HEK293 (cell line): ENCODE data around the gene CS.
"Not testable (repeated sequence)": the region's sequence is repeated elsewhere in the genome, so short reads cannot be mapped to it uniquely, and the experiment has no call there.

Source experiments
- CTCF ChIA-PET: fragments of 350-600 bp; formaldehyde crosslinking; extraction: SDS; loops from one replicate; lab custom pipeline; 2021; ENCODE audit warnings: antibody characterized with exemption; lab: Yijun Ruan, JAX
- POLR2A ChIA-PET: fragments of 300-600 bp; formaldehyde crosslinking; extraction: SDS; loops from one replicate; lab custom pipeline; 2020; ENCODE audit warnings: antibody characterized with exemption, inconsistent platforms; lab: Yijun Ruan, JAX
- H3K27ac ChIP-seq: fragments of 200-500 bp; sonication (Bioruptor generic); 2 replicates; pipeline ENCODE4 v1.5.1; 2014; ENCODE audit warnings: low read depth, low read length, control low read depth, inconsistent platforms; ENCODE audit errors: extremely low read depth
- H3K36me3 ChIP-seq, 2 experiments: fragments of 200-500 bp in 1 of 2; sonication (Bioruptor generic) in 1 of 2; 1 replicate in 1 of 2; 2 replicates in 1 of 2; pipeline ENCODE4 v1.5.1; 2014 to 2017; ENCODE audit warnings: inconsistent platforms in 2 of 2, low read length in 2 of 2; ENCODE audit not compliant: control insufficient read depth in 2 of 2, insufficient read depth in 1 of 2
- H3K4me1 ChIP-seq: fragments of 200-500 bp; sonication (Bioruptor generic); 2 replicates; pipeline ENCODE4 v1.5.1; 2014; ENCODE audit warnings: mild to moderate bottlenecking, low read length, inconsistent platforms; ENCODE audit not compliant: control insufficient read depth, insufficient read depth
- H3K4me3 ChIP-seq: 2 replicates; pipeline ENCODE4 v1.5.1; 2011; ENCODE audit warnings: low read depth, mild to moderate bottlenecking, control low read depth, low read length, moderate library complexity
- H3K9me3 ChIP-seq: fragments of 200-500 bp; sonication (Bioruptor generic); 2 replicates; pipeline ENCODE4 v1.5.1; 2014; ENCODE audit warnings: low read depth, low read length, inconsistent platforms; ENCODE audit not compliant: control insufficient read depth, insufficient read depth
- KLF1 ChIP-seq: fragments of 450-650 bp; formaldehyde crosslinking; IDR thresholded peaks from 2 replicates; pipeline ENCODE4 v1.5.1; 2016; ENCODE audit warnings: missing biosample characterization, missing genetic modification characterization
- KLF7 ChIP-seq: fragments of 450-650 bp; formaldehyde crosslinking; IDR thresholded peaks from 2 replicates; pipeline ENCODE4 v1.5.1; 2016; ENCODE audit warnings: missing biosample characterization, missing genetic modification characterization, borderline replicate concordance
- RBAK ChIP-seq: fragments of 450-650 bp; formaldehyde crosslinking; IDR thresholded peaks from 2 replicates; pipeline ENCODE4 v1.5.1; 2016; ENCODE audit warnings: missing biosample characterization, missing genetic modification characterization
- TRIM28 ChIP-seq: IDR thresholded peaks from 2 replicates; pipeline ENCODE4 v1.6.1; 2011; ENCODE audit warnings: low read length, control low read depth, borderline replicate concordance
- ZFP3 ChIP-seq: fragments of 450-650 bp; formaldehyde crosslinking; IDR thresholded peaks from 2 replicates; pipeline ENCODE4 v1.5.1; 2016; ENCODE audit warnings: low read depth, missing biosample characterization, missing genetic modification characterization
- ZFP69B ChIP-seq: fragments of 450-650 bp; formaldehyde crosslinking; IDR thresholded peaks from 2 replicates; pipeline ENCODE4 v1.5.1; 2016; ENCODE audit warnings: missing biosample characterization, missing genetic modification characterization
- ZNF121 ChIP-seq: fragments of 450-650 bp; formaldehyde crosslinking; IDR thresholded peaks from 2 replicates; pipeline ENCODE4 v1.5.1; 2016; ENCODE audit warnings: missing biosample characterization, missing genetic modification characterization
- ZNF366 ChIP-seq: fragments of 450-650 bp; formaldehyde crosslinking; conservative IDR thresholded peaks from 2 replicates; pipeline ENCODE4 v1.5.1; 2016; ENCODE audit warnings: missing biosample characterization, missing genetic modification characterization
- ZNF529 ChIP-seq: fragments of 450-650 bp; formaldehyde crosslinking; IDR thresholded peaks from 2 replicates; pipeline ENCODE4 v1.5.1; 2017; ENCODE audit warnings: missing genetic modification characterization, missing biosample characterization; ENCODE audit not compliant: insufficient replicate concordance
- ZNF571 ChIP-seq: fragments of 450-650 bp; formaldehyde crosslinking; IDR thresholded peaks from 2 replicates; pipeline ENCODE4 v1.5.0; 2017; ENCODE audit warnings: missing biosample characterization, missing genetic modification characterization
- ZNF747 ChIP-seq: fragments of 450-650 bp; formaldehyde crosslinking; IDR thresholded peaks from 2 replicates; pipeline ENCODE4 v1.5.1; 2016; ENCODE audit warnings: missing biosample characterization, missing genetic modification characterization
- ZNF792 ChIP-seq: fragments of 450-650 bp; formaldehyde crosslinking; IDR thresholded peaks from 2 replicates; pipeline ENCODE4 v1.5.1; 2016; ENCODE audit warnings: missing biosample characterization, missing genetic modification characterization
- TF ChIP-seq, protein P1 (sequence below): fragments of 450-650 bp; formaldehyde crosslinking; IDR thresholded peaks from 2 replicates; pipeline ENCODE4 v1.5.1; 2016; ENCODE audit warnings: missing biosample characterization, missing genetic modification characterization
- TF ChIP-seq, protein P2 (sequence below): fragments of 450-650 bp; formaldehyde crosslinking; IDR thresholded peaks from 2 replicates; pipeline ENCODE4 v1.5.1; 2016; ENCODE audit warnings: missing biosample characterization, missing genetic modification characterization
- TF ChIP-seq, protein P3 (sequence below): fragments of 450-650 bp; formaldehyde crosslinking; IDR thresholded peaks from 2 replicates; pipeline ENCODE4 v1.5.1; 2016; ENCODE audit warnings: missing biosample characterization, missing genetic modification characterization
- TF ChIP-seq, protein P4 (sequence below): fragments of 450-650 bp; formaldehyde crosslinking; IDR thresholded peaks from 2 replicates; pipeline ENCODE4 v1.5.1; 2016; ENCODE audit warnings: missing biosample characterization, missing genetic modification characterization
- TF ChIP-seq, protein P5 (sequence below): fragments of 450-650 bp; formaldehyde crosslinking; IDR thresholded peaks from 2 replicates; pipeline ENCODE4 v1.5.1; 2016; ENCODE audit warnings: missing biosample characterization, missing genetic modification characterization
- TF ChIP-seq, protein P6 (sequence below): fragments of 450-650 bp; formaldehyde crosslinking; IDR thresholded peaks from 2 replicates; pipeline ENCODE4; 2016; ENCODE audit warnings: missing biosample characterization, missing genetic modification characterization

Gene CS

DNA sequence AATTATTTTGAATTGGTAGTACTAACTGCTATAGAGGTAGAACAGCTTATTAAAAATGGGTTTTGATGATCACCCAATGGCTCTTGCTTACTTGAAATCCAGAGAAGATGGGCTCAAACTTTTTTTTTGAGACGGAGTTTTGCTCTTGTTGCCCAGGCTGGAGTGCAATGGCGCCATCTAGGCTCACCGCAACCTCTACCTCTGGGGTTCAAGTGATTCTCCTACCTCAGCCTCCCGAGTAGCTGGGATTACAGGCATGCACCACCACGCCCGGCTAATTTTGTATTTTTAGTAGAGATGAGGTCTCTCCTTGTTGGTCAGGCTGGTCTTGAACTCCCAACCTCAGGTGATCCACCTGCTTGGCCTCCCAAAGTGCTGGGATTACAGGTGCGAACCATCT lies 37.2 kb downstream of the CS start:
- TF ChIP-seq, protein P1, sequence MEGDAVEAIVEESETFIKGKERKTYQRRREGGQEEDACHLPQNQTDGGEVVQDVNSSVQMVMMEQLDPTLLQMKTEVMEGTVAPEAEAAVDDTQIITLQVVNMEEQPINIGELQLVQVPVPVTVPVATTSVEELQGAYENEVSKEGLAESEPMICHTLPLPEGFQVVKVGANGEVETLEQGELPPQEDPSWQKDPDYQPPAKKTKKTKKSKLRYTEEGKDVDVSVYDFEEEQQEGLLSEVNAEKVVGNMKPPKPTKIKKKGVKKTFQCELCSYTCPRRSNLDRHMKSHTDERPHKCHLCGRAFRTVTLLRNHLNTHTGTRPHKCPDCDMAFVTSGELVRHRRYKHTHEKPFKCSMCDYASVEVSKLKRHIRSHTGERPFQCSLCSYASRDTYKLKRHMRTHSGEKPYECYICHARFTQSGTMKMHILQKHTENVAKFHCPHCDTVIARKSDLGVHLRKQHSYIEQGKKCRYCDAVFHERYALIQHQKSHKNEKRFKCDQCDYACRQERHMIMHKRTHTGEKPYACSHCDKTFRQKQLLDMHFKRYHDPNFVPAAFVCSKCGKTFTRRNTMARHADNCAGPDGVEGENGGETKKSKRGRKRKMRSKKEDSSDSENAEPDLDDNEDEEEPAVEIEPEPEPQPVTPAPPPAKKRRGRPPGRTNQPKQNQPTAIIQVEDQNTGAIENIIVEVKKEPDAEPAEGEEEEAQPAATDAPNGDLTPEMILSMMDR (tag by site-specific recombination) = 0 out of 2 replicates have a peak, but pooled peaks have one; percentile 38
- TF ChIP-seq, protein P2, sequence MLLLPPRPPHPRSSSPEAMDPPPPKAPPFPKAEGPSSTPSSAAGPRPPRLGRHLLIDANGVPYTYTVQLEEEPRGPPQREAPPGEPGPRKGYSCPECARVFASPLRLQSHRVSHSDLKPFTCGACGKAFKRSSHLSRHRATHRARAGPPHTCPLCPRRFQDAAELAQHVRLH (tag by site-specific recombination) = peak; percentile 61; the same call in 1 of the 2 replicates
- TF ChIP-seq, all 188 proteins: peak for 2; not testable (repeated sequence) for 186
- not testable (repeated sequence) for H3K27ac ChIP-seq, H3K36me3 ChIP-seq, H3K4me3 ChIP-seq, H3K9me3 ChIP-seq, H3K4me1 ChIP-seq
- ChIA-PET CTCF (interaction anchor here (0.7 to 1.3 kb wide), 7 partner anchors 12 to 143 kb away, joined by 3 read pairs; partner anchors contain the start of gene RNF41), POLR2A (interaction anchor here (0.6 kb wide), 1 partner anchor 25 kb away, joined by 6 read pairs; no protein-coding TSS in a partner anchor)

DNA sequence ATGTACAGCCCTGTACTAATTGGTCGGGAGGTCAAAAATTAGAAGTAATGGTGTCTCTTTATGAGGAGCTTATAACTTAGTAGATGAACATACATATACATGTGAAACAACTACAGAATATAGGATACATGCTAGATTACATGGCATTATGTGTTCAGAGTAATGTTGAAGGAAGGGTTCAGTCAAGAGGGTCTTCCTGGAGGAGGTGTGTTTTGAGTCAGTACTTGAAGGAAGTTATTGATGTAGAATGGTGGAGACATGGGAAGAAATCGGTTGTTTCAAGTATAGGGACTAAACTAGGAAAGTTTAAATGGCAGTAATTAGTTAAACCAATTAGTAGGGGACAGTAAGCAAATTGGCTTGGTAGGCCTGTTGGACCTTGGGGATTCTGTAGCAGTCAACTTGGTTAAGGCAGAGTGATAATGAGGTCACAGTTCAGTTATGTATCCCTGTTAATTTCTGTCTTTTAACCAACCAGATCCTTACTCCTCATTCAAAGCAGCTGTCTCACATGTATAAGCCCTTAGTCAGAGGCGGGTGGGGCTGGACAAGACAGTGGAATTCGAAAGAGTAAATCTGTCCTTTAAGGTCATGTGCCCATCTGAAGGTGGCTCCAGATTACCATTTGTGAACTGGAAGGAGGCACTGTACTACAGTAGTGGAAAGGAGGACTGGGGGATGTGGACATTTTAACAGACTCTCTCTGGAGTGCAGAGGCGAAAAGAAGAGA lies 38.5 kb downstream of the CS start:
- Histone ChIP-seq H3K36me3 (peaks cover 0 to 5% of the 10 kb centered on the region in 2 experiments; a peak in 1 of 3 replicates), H3K4me1 (peaks cover 8% of the 10 kb centered on the region), H3K9me3 (no peaks in the 10 kb centered on the region), H3K27ac (no peak overlapping the region), H3K4me3 (no peak overlapping the region)
- POLR2A ChIA-PET = no interaction called here
- CTCF ChIA-PET = no interaction called here
- TF ChIP-seq ZNF366 (tag by site-specific recombination) = 0 out of 2 replicates have a peak, but pooled peaks have one; percentile 14
- TF ChIP-seq ZNF121 (tag by site-specific recombination) = no peak

DNA sequence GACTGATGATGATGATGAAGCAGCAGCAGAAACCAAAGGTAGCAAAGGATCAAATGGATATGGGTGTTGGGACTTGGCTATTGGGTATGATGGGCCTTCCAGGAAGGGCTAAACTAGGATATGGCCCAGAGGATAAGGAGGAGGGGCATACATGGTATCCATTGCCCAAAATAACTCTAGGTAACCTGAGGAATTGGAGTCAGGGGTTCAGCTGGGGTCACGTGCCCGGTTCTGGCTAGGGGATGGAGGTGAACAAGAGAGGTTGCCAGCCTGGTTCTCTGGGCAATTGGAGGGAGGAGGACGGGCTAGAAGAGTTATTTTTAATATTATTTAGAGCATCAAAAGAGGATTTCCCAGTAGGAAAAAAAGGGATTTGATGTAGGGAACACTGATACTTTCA lies 39.2 kb downstream of the CS start:
- ChIA-PET CTCF (interaction anchor here (1.7 kb wide), 1 partner anchor 38 kb away, joined by 8 read pairs; no protein-coding TSS in a partner anchor), POLR2A (no interaction called here)
- H3K4me1 ChIP-seq = peaks cover 13% of the 10 kb centered on the region
- TF ChIP-seq RBAK (no peak), TRIM28 (no peak), ZNF571 (tag by site-specific recombination) (no peak), ZNF529 (tag by site-specific recombination) (no peak), KLF7 (no peak), ZFP3 (tag by site-specific recombination) (no peak), ZNF747 (tag by site-specific recombination) (no peak), ZFP69B (tag by site-specific recombination) (no peak), ZNF792 (tag by site-specific recombination) (no peak), KLF1 (tag by site-specific recombination) (no peak)
- TF ChIP-seq, protein P3, sequence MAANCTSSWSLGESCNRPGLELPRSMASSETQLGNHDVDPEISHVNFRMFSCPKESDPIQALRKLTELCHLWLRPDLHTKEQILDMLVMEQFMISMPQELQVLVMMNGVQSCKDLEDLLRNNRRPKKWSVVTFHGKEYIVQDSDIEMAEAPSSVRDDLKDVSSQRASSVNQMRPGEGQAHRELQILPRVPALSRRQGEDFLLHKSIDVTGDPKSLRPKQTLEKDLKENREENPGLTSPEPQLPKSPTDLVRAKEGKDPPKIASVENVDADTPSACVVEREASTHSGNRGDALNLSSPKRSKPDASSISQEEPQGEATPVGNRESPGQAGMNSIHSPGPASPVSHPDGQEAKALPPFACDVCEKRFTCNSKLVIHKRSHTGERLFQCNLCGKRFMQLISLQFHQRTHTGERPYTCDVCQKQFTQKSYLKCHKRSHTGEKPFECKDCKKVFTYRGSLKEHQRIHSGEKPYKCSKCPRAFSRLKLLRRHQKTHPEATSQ = no peak
- TF ChIP-seq, protein P4, sequence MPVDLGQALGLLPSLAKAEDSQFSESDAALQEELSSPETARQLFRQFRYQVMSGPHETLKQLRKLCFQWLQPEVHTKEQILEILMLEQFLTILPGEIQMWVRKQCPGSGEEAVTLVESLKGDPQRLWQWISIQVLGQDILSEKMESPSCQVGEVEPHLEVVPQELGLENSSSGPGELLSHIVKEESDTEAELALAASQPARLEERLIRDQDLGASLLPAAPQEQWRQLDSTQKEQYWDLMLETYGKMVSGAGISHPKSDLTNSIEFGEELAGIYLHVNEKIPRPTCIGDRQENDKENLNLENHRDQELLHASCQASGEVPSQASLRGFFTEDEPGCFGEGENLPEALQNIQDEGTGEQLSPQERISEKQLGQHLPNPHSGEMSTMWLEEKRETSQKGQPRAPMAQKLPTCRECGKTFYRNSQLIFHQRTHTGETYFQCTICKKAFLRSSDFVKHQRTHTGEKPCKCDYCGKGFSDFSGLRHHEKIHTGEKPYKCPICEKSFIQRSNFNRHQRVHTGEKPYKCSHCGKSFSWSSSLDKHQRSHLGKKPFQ (tag by site-specific recombination) = no peak
- TF ChIP-seq, protein P5, sequence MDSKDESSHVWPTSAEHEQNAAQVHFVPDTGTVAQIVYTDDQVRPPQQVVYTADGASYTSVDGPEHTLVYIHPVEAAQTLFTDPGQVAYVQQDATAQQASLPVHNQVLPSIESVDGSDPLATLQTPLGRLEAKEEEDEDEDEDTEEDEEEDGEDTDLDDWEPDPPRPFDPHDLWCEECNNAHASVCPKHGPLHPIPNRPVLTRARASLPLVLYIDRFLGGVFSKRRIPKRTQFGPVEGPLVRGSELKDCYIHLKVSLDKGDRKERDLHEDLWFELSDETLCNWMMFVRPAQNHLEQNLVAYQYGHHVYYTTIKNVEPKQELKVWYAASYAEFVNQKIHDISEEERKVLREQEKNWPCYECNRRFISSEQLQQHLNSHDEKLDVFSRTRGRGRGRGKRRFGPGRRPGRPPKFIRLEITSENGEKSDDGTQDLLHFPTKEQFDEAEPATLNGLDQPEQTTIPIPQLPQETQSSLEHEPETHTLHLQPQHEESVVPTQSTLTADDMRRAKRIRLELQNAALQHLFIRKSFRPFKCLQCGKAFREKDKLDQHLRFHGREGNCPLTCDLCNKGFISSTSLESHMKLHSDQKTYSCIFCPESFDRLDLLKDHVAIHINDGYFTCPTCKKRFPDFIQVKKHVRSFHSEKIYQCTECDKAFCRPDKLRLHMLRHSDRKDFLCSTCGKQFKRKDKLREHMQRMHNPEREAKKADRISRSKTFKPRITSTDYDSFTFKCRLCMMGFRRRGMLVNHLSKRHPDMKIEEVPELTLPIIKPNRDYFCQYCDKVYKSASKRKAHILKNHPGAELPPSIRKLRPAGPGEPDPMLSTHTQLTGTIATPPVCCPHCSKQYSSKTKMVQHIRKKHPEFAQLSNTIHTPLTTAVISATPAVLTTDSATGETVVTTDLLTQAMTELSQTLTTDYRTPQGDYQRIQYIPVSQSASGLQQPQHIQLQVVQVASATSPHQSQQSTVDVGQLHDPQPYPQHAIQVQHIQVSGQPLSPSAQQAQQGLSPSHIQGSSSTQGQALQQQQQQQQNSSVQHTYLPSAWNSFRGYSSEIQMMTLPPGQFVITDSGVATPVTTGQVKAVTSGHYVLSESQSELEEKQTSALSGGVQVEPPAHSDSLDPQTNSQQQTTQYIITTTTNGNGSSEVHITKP (tag by site-specific recombination) = no peak
- TF ChIP-seq, protein P6, sequence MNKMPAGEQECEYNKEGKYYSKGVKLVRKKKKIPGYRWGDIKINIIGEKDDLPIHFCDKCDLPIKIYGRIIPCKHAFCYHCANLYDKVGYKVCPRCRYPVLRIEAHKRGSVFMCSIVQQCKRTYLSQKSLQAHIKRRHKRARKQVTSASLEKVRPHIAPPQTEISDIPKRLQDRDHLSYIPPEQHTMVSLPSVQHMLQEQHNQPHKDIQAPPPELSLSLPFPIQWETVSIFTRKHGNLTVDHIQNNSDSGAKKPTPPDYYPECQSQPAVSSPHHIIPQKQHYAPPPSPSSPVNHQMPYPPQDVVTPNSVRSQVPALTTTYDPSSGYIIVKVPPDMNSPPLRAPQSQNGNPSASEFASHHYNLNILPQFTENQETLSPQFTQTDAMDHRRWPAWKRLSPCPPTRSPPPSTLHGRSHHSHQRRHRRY (tag by site-specific recombination) = no peak
- peaks cover 5 to 13% of the 10 kb centered on the region in 2 experiments; a peak in 2 of 3 replicates for H3K36me3 ChIP-seq
- no peak overlapping the region for H3K27ac ChIP-seq
- no peak overlapping the region for H3K4me3 ChIP-seq
- H3K9me3 ChIP-seq = no peaks in the 10 kb centered on the region
